B cell (primary cell): Measurements from ENCODE around the gene MED8. TPM values are rescaled to one million over a fixed set of nuclear protein-coding genes. Genes with fewer than 3 reads are reported as not detected.

Source experiments
- ATAC-seq: fragments of 200-7000 bp; cut with Tn5 transposase; one replicate; pipeline ENCODE4 v1.10.0; 2021; ENCODE audit warnings: low read depth, mild to moderate bottlenecking, moderate number of reproducible peaks, moderate library complexity
- CTCF ChIA-PET: fragments of 350-600 bp; sonication (Branson Sonifier 250); formaldehyde crosslinking; loops from one replicate; lab custom pipeline; 2021; ENCODE audit warnings: antibody characterized with exemption, inconsistent platforms; lab: Charles Lee
- POLR2A ChIA-PET: fragments of 350-600 bp; sonication (Branson Sonifier 250); formaldehyde crosslinking; loops from one replicate; lab custom pipeline; 2021; ENCODE audit warnings: antibody characterized with exemption; lab: Charles Lee
- DNase-seq: peaks from one replicate; pipeline ENCODE4 v3.0.0; 2013
- H2AFZ ChIP-seq: 2 replicates; pipeline ENCODE4 v1.6.1; 2012; ENCODE audit warnings: mild to moderate bottlenecking, low read depth, low read length; ENCODE audit not compliant: insufficient read depth, poor library complexity, severe bottlenecking
- H3K27ac ChIP-seq, 2 donors: 1 replicate in 1 of 2; 2 replicates in 1 of 2; pipeline ENCODE4 v1.5.1; 2012 to 2013; ENCODE audit warnings: low read length in 2 of 2, mild to moderate bottlenecking in 2 of 2, moderate library complexity in 1 of 2
- H3K27me3 ChIP-seq, 4 experiments: fragments of 200-600 bp in 1 of 4; sonication (generic) in 1 of 4; replicated peaks in 1 of 4; 1 replicate in 2 of 4; 2 replicates in 2 of 4; pipeline versions ENCODE4 v1.6.1 to v1.7.0; 2013 to 2016; ENCODE audit warnings: low read length in 3 of 4, mild to moderate bottlenecking in 2 of 4, mixed read lengths in 1 of 4, moderate library complexity in 1 of 4; ENCODE audit not compliant: insufficient read depth in 4 of 4, control insufficient read depth in 3 of 4; ENCODE audit errors: control extremely low read depth in 1 of 4
- H3K36me3 ChIP-seq, 2 experiments: replicated peaks in 1 of 2; 1 replicate in 1 of 2; 2 replicates in 1 of 2; pipeline versions ENCODE4 v1.6.1 to v1.7.1; 2013; ENCODE audit warnings: low read length in 1 of 2; ENCODE audit not compliant: insufficient read depth in 2 of 2, control insufficient read depth in 1 of 2; ENCODE audit errors: control extremely low read depth in 1 of 2, extremely low read depth in 1 of 2
- H3K4me1 ChIP-seq, 2 donors: fragments of 200-600 bp in 1 of 2; sonication (generic) in 1 of 2; 1 replicate in 1 of 2; 2 replicates in 1 of 2; pipeline versions ENCODE4 v1.5.1 to v1.6.1; 2013 to 2017; ENCODE audit warnings: low read length in 2 of 2; ENCODE audit not compliant: control insufficient read depth in 2 of 2, insufficient read depth in 2 of 2
- H3K4me2 ChIP-seq: replicated peaks from 2 replicates; pipeline ENCODE3; 2012; ENCODE audit warnings: mild to moderate bottlenecking, low read depth, low read length; ENCODE audit not compliant: poor library complexity, severe bottlenecking
- H3K4me3 ChIP-seq, 5 experiments: fragments of 200-600 bp in 1 of 5; sonication (generic) in 1 of 5; 1 replicate in 3 of 5; 2 replicates in 2 of 5; pipeline versions ENCODE4 v1.5.1 to v1.7.0; 2011 to 2016; ENCODE audit warnings: low read length in 4 of 5, mild to moderate bottlenecking in 4 of 5, low read depth in 2 of 5, control low read depth in 1 of 5, moderate library complexity in 1 of 5; ENCODE audit not compliant: insufficient read depth in 1 of 5; ENCODE audit errors: control extremely low read depth in 1 of 5, extremely low read depth in 1 of 5
- H3K79me2 ChIP-seq: fragments of 200-600 bp; sonication (generic); one replicate; pipeline ENCODE4 v1.6.0; 2016; ENCODE audit warnings: low read length; ENCODE audit not compliant: control insufficient read depth, insufficient read depth
- H3K9ac ChIP-seq: fragments of 200-600 bp; sonication (generic); 2 replicates; pipeline ENCODE4 v1.6.1; 2017; ENCODE audit warnings: mild to moderate bottlenecking, low read length, moderate library complexity
- H3K9me3 ChIP-seq, 3 donors: one replicate each; pipeline versions ENCODE4 v1.6.1 to v1.7.1; 2013; ENCODE audit warnings: low read length in 2 of 3; ENCODE audit not compliant: control insufficient read depth in 2 of 3, insufficient read depth in 1 of 3; ENCODE audit errors: control extremely low read depth in 1 of 3
- H4K20me1 ChIP-seq: 2 replicates; pipeline ENCODE4 v1.6.0; 2012; ENCODE audit warnings: mild to moderate bottlenecking, low read length; ENCODE audit not compliant: insufficient read depth, control insufficient read depth, poor library complexity, severe bottlenecking
- H3K27ac Mint-ChIP-seq: one replicate; pipeline ENCODE4 v1.8.0; 2021; ENCODE audit warnings: mixed read lengths
- H3K27me3 Mint-ChIP-seq: one replicate; pipeline ENCODE4 v1.8.0; 2021; ENCODE audit warnings: mixed read lengths
- H3K4me1 Mint-ChIP-seq: one replicate; pipeline ENCODE4 v1.8.0; 2021; ENCODE audit warnings: mixed read lengths
- H3K4me3 Mint-ChIP-seq: one replicate; pipeline ENCODE4 v1.8.0; 2021; ENCODE audit warnings: mixed read lengths
- H3K9me3 Mint-ChIP-seq: one replicate; pipeline ENCODE4 v1.8.0; 2022; ENCODE audit warnings: mixed read lengths; ENCODE audit not compliant: insufficient read depth
- CTCF ChIP-seq: fragments of 200-600 bp; IDR thresholded peaks from one replicate; pipeline ENCODE4 v1.8.0; 2022; ENCODE audit warnings: antibody characterized with exemption, mild to moderate bottlenecking
- EZH2 ChIP-seq: IDR thresholded peaks from 2 replicates; pipeline ENCODE4 v1.6.1; 2012; ENCODE audit warnings: borderline replicate concordance, low read depth, mild to moderate bottlenecking, moderate library complexity, low read length; ENCODE audit not compliant: insufficient read depth, poor library complexity, severe bottlenecking
- WGBS: methylation state at CpG from one replicate; pipeline ENCODE4 v1.1.5; 2013; ENCODE audit warnings: missing lambda C conversion rate; ENCODE audit not compliant: insufficient coverage; 5-methylcytosine and 5-hydroxymethylcytosine counted together
- intact Hi-C: fragments of 100-400 bp; cut with micrococcal nuclease; formaldehyde crosslinking; loops from one replicate; pipeline ENCODE4 v1.10.0; 2022
- polyA plus RNA-seq: library from polyadenylated mRNA; depleted of rRNA; stranded (reverse); fragments of >200 nt; gene quantifications from 2 replicates; pipeline ENCODE4 v1.2.3, GENCODE V29; 2012
- total RNA-seq, 2 donors: library from RNA; stranded (reverse); fragments of 120-200 nt in 1 of 2; gene quantifications; 1 replicate in 1 of 2; 2 replicates in 1 of 2; pipeline versions ENCODE4 v1.2.3 to v1.2.4, GENCODE V29; 2013 to 2022

Gene MED8
- total and polyA plus RNA-seq, 2 donors (not counting 1 experiment from before 2014, with no cell fraction given) = 12.0 to 30.0 TPM

- DNase-seq (no peak), ATAC-seq (no peak)
- H3K27ac Mint-ChIP-seq = no peak overlapping the region
- Histone ChIP-seq H3K9me3 (no peaks in the 10 kb centered on the region), H4K20me1 (peaks cover 41% of the 10 kb centered on the region), H3K27me3 (no peaks in the 10 kb centered on the region), H3K36me3 (peaks cover 7 to 16% of the 10 kb centered on the region in 2 experiments), H3K9ac (no peak overlapping the region), H3K4me3 (no peak overlapping the region), H3K4me1 (no peaks in the 10 kb centered on the region), H3K79me2 (peaks cover 70% of the 10 kb centered on the region), H2AFZ (no peak overlapping the region), H3K4me2 (no peak overlapping the region), H3K27ac (no peak overlapping the region)
- H3K9me3 Mint-ChIP-seq = no peaks in the 10 kb centered on the region
- ChIA-PET CTCF (no interaction called here), POLR2A (no interaction called here)
- no peak for TF ChIP-seq EZH2
- TF ChIP-seq CTCF = no peak
- H3K4me1 Mint-ChIP-seq = peaks cover 7% of the 10 kb centered on the region
- H3K27me3 Mint-ChIP-seq = no peaks in the 10 kb centered on the region
- 100% methylated on average over 3 of the region's 3 CpGs for WGBS
- H3K4me3 Mint-ChIP-seq = no peak overlapping the region
- intact Hi-C loops = no loop called here
Observed at GRCh38 chr1:43398227-43398626, 8.6 kb upstream of the MED8 start.

- Mint-ChIP-seq H3K27ac (no peak overlapping the region), H3K4me3 (no peak overlapping the region), H3K4me1 (peaks cover 15% of the 10 kb centered on the region), H3K27me3 (no peaks in the 10 kb centered on the region), H3K9me3 (no peaks in the 10 kb centered on the region)
- no peak overlapping the region for H3K4me2 ChIP-seq
- intact Hi-C loops = no loop called here
- H3K9me3 ChIP-seq = no peaks in the 10 kb centered on the region
- no peak overlapping the region for H2AFZ ChIP-seq
- H3K9ac ChIP-seq = no peak overlapping the region
- peaks cover 0 to under 1% of the 10 kb centered on the region in 2 donors for H3K4me1 ChIP-seq
- H4K20me1 ChIP-seq = peaks cover 31% of the 10 kb centered on the region
- TF ChIP-seq EZH2 (no peak), CTCF (no peak)
- no peak overlapping the region for H3K27ac ChIP-seq
- 100% methylated on average over 1 of the region's 1 CpG for WGBS
- ChIA-PET POLR2A (no interaction called here), CTCF (no interaction called here)
- DNase-seq (no peak), ATAC-seq (no peak)
- H3K79me2 ChIP-seq = peaks cover 62% of the 10 kb centered on the region
- H3K4me3 ChIP-seq = no peak overlapping the region
- peaks cover 7 to 11% of the 10 kb centered on the region in 2 experiments for H3K36me3 ChIP-seq
- H3K27me3 ChIP-seq = no peaks in the 10 kb centered on the region
Observed at GRCh38 chr1:43396059-43396458, 6.5 kb upstream of the MED8 start.
